Gastrocnemius medialis (tissue), 4 donors: ENCODE measurements around the gene KLK6. TPM values are rescaled to one million over a fixed set of nuclear protein-coding genes. Genes with fewer than 3 reads are reported as not detected.

Experiments used
- ATAC-seq, 2 donors: fragments of 150-250 bp; one replicate each; pipeline ENCODE4 v1.9.1; 2016
- DNase-seq, 2 donors: peaks; one replicate each; pipeline ENCODE4 v3.0.0-alpha.2; 2019
- H3K27ac ChIP-seq, 4 donors: fragments of 200-600 bp; sonication (generic); 1 replicate in 1 of 4; 2 replicates in 3 of 4; pipeline ENCODE4 v1.5.1; 2016 to 2018; ENCODE audit warnings: mild to moderate bottlenecking in 2 of 4, moderate library complexity in 1 of 4
- H3K27me3 ChIP-seq, 3 donors: fragments of 200-600 bp; sonication (generic) in 2 of 3; 1 replicate in 1 of 3; 2 replicates in 2 of 3; pipeline versions ENCODE4 v1.5.1 to v1.6.0; 2016 to 2019; ENCODE audit warnings: mild to moderate bottlenecking in 1 of 3, moderate library complexity in 1 of 3
- H3K36me3 ChIP-seq, 2 donors: fragments of 200-600 bp; sonication (generic) in 1 of 2; one replicate each; pipeline ENCODE4 v1.5.1; 2017 to 2018
- H3K4me1 ChIP-seq, 2 donors: fragments of 200-600 bp; sonication (generic) in 1 of 2; one replicate each; pipeline ENCODE4 v1.5.1; 2016 to 2017; ENCODE audit warnings: mild to moderate bottlenecking in 2 of 2
- H3K4me3 ChIP-seq, 4 donors: fragments of 200-600 bp; sonication (generic) in 3 of 4; 1 replicate in 1 of 4; 2 replicates in 3 of 4; pipeline ENCODE4 v1.5.1; 2016 to 2019; ENCODE audit warnings: mild to moderate bottlenecking in 2 of 4
- H3K9me3 ChIP-seq, 3 donors: fragments of 200-600 bp; sonication (generic) in 2 of 3; 1 replicate in 1 of 3; 2 replicates in 2 of 3; pipeline ENCODE4 v1.5.1; 2016 to 2019
- CTCF ChIP-seq, 5 experiments: fragments of 450-650 bp in 3 of 5; fragments of 200-600 bp in 2 of 5; sonication (generic) in 2 of 5; IDR thresholded peaks in 4 of 5; conservative IDR thresholded peaks in 1 of 5; 1 replicate in 4 of 5; 2 replicates in 1 of 5; pipeline ENCODE4 v1.5.1; 2016 to 2019; ENCODE audit warnings: antibody characterized with exemption in 5 of 5, mild to moderate bottlenecking in 3 of 5, moderate library complexity in 3 of 5
- POLR2A ChIP-seq, 2 donors: fragments of 450-650 bp; IDR thresholded peaks; one replicate each; pipeline ENCODE4 v1.6.1; 2017; ENCODE audit warnings: antibody characterized with exemption in 2 of 2, mild to moderate bottlenecking in 2 of 2, moderate library complexity in 2 of 2
- in situ Hi-C, 4 donors: fragments of 200-750 bp; cut with MboI; loops; one replicate each; pipeline versions ENCODE4 v1.15.0 to v1.8.0; 2017; ENCODE audit warnings: low sequenced_read_pairs in 4 of 4
- intact Hi-C: fragments of 100-400 bp; cut with DNase I; formaldehyde crosslinking; loops from one replicate; pipeline ENCODE4 v1.15.1; 2023; ENCODE audit warnings: low total_unique reads
- total RNA-seq, 4 donors: library from RNA; depleted of rRNA; stranded (reverse); fragments of >200 nt; gene quantifications; one replicate each; pipeline versions ENCODE4 v1.1.0 to v1.2.3, GENCODE V29; 2016

The KLK6 gene
- total RNA-seq, 4 donors from 2014 or later, result not detected

- in situ Hi-C loops (no loop called here), intact Hi-C loops (no loop called here)
- Histone ChIP-seq H3K9me3 (no peaks in the 10 kb centered on the region), H3K36me3 (no peaks in the 10 kb centered on the region), H3K27ac (no peak overlapping the region), H3K4me1 (no peaks in the 10 kb centered on the region), H3K27me3 (peaks cover 0 to 3% (median 0%) of the 10 kb centered on the region in 3 donors), H3K4me3 (no peak overlapping the region)
- TF ChIP-seq CTCF (IDR thresholded peaks at IDR 0.05 in 4 of 5, conservative IDR thresholded peaks at IDR 0.05 in 1 of 5) (no peak), POLR2A (IDR thresholded peaks at IDR 0.05) (no peak)
- no peak for ATAC-seq
- DNase-seq, result no peak
These were observed 1.3 kb downstream of the KLK6 start for GRCh38 chr19:50967929-50968715.

GRCh38 chr19:50964266-50964665 lies 5.1 kb downstream of the KLK6 start:
- H3K4me3 ChIP-seq, result no peak overlapping the region
- intact Hi-C loops (no loop called here), in situ Hi-C loops (no loop called here)
- no peaks in the 10 kb centered on the region for H3K9me3 ChIP-seq
- TF ChIP-seq CTCF (IDR thresholded peaks at IDR 0.05 in 4 of 5, conservative IDR thresholded peaks at IDR 0.05 in 1 of 5), result no peak
- no peak for TF ChIP-seq POLR2A (IDR thresholded peaks at IDR 0.05)
- no peak overlapping the region for H3K27ac ChIP-seq
- peaks cover 0 to 3% (median 0%) of the 10 kb centered on the region in 3 donors for H3K27me3 ChIP-seq
- H3K4me1 ChIP-seq, result no peaks in the 10 kb centered on the region
- ATAC-seq (no peak), DNase-seq (no peak)
- H3K36me3 ChIP-seq, result no peaks in the 10 kb centered on the region

- H3K27me3 ChIP-seq, result peaks cover 0 to 1% (median 0%) of the 10 kb centered on the region in 3 donors
- in situ Hi-C loops, result no loop called here
- no peaks in the 10 kb centered on the region for H3K4me1 ChIP-seq
- intact Hi-C loops, result no loop called here
- ATAC-seq, result no peak
- H3K4me3 ChIP-seq, result no peak overlapping the region
- H3K36me3 ChIP-seq, result no peaks in the 10 kb centered on the region
- no peak overlapping the region for H3K27ac ChIP-seq
- no peaks in the 10 kb centered on the region for H3K9me3 ChIP-seq
- TF ChIP-seq CTCF (IDR thresholded peaks at IDR 0.05 in 4 of 5, conservative IDR thresholded peaks at IDR 0.05 in 1 of 5) (no peak), POLR2A (IDR thresholded peaks at IDR 0.05) (no peak)
- no peak for DNase-seq
These were observed 6.0 kb downstream of the KLK6 start for GRCh38 chr19:50963381-50963780.

- no peaks in the 10 kb centered on the region for H3K36me3 ChIP-seq
- DNase-seq, result no peak
- no peak for TF ChIP-seq POLR2A (IDR thresholded peaks at IDR 0.05)
- no peak for TF ChIP-seq CTCF (IDR thresholded peaks at IDR 0.05 in 4 of 5, conservative IDR thresholded peaks at IDR 0.05 in 1 of 5)
- ATAC-seq, result no peak
- H3K4me1 ChIP-seq, result no peaks in the 10 kb centered on the region
- no peaks in the 10 kb centered on the region for H3K27me3 ChIP-seq
- no peak overlapping the region for H3K4me3 ChIP-seq
- in situ Hi-C loops, result no loop called here
- no peaks in the 10 kb centered on the region for H3K9me3 ChIP-seq
- H3K27ac ChIP-seq, result no peak overlapping the region
- intact Hi-C loops, result no loop called here
These were observed 7.1 kb downstream of the KLK6 start for GRCh38 chr19:50962245-50962644.
